ENCODE results near the gene ANO4. TPM values are rescaled to one million over a fixed set of nuclear protein-coding genes. Genes with fewer than 3 reads are reported as not detected.
"Not testable (repeated sequence)": the region's sequence is repeated elsewhere in the genome, so short reads cannot be mapped to it uniquely, and the experiment has no call there.

The ANO4 gene
- total RNA-seq, 2 donors from 2014 or later, result 7.2 to 8.5 TPM

DNA sequence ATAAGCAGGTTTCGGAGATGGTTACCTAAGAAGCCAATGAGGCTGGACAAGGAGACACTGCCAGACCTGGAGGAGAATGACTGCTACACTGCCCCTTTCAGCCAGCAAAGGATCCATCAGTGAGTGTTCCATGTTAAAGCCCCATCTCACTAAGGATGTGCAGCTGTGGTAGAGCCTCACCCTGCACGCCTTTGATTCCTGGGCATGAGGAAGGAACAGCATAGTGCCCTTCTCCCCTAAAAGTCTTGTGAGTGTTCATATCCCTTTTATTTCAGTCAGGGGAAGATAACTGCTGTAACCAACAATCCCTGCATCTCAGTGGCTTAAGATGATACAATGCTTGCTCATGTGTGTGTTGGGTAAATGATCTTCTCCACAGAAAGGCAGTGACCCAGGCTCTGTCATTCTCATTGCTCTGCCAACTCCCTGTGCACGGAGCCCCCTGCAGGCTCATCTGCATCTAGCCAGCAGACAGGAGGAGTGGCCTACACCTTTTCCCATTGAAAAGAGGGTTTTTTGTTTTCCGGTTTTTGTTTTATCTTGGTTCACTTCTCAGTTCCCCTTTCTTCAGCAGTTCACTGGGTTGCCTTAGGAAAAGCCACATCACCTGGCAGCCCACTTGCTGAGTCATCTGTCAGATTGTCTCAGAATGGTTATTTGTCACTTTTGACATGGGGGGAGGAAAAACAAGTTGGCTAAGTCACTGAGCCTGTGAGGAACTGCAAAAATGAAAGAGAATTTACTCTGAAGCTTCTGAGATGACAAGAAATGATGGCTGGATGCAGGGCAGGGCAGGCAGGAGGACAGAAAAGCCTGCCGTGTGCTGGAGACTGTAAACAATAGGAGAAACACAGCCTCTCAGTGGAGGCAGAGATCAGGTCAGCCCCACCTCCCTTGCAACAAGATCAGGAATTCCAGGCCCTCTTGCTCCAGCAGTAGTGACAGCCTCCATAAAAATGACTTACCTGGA, 193.3 kb downstream of the ANO4 start:
- Histone ChIP-seq H3K4me1 (replicated peaks) (no peaks in the 10 kb centered on the region), H3K27me3 (replicated peaks; ENCODE audit: insufficient read depth) (no peaks in the 10 kb centered on the region), H3K27ac (no peak overlapping the region), H3K4me3 (no peak overlapping the region), H3K9me3 (no peaks in the 10 kb centered on the region), H3K36me3 (no peaks in the 10 kb centered on the region)
- no peak for DNase-seq (ENCODE audit: low spot score)
- 22% methylated on average over 5 of the region's 5 CpGs for WGBS
- TF ChIP-seq POLR2AphosphoS5 (IDR thresholded peaks at IDR 0.05), result no peak
- TF ChIP-seq POLR2A (IDR thresholded peaks at IDR 0.05), result no peak
- TF ChIP-seq, protein P1, sequence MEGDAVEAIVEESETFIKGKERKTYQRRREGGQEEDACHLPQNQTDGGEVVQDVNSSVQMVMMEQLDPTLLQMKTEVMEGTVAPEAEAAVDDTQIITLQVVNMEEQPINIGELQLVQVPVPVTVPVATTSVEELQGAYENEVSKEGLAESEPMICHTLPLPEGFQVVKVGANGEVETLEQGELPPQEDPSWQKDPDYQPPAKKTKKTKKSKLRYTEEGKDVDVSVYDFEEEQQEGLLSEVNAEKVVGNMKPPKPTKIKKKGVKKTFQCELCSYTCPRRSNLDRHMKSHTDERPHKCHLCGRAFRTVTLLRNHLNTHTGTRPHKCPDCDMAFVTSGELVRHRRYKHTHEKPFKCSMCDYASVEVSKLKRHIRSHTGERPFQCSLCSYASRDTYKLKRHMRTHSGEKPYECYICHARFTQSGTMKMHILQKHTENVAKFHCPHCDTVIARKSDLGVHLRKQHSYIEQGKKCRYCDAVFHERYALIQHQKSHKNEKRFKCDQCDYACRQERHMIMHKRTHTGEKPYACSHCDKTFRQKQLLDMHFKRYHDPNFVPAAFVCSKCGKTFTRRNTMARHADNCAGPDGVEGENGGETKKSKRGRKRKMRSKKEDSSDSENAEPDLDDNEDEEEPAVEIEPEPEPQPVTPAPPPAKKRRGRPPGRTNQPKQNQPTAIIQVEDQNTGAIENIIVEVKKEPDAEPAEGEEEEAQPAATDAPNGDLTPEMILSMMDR (IDR thresholded peaks at IDR 0.05), result no peak
- intact Hi-C loops (cut with DNase I), result no loop called here

DNA sequence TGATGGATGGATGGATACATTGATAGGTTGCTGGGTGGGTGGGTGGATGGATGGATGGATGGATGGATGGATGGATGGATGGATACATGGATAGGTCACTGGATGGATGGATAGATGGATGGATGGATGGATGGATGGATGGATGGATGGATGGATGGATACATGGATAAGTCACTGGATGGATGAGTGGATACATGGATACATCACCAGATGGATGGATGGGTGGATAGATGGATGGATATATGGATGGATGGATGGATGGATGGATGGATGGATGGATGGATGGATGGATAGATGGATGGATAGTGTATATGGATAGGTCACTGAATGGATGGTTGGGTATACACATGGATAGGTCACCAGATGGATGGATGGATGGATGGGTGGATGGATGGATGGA, 194.9 kb downstream of the ANO4 start:
- H3K27me3 ChIP-seq (replicated peaks; ENCODE audit: insufficient read depth); H3K9me3 ChIP-seq; DNase-seq (ENCODE audit: low spot score); H3K4me1 ChIP-seq (replicated peaks); H3K4me3 ChIP-seq; intact Hi-C loops (cut with DNase I); H3K27ac ChIP-seq; H3K36me3 ChIP-seq: not testable (repeated sequence)

GRCh38 chr12:100991102-100991501, 196.5 kb downstream of the ANO4 start:
- intact Hi-C loops (cut with DNase I), result no loop called here
- DNase-seq (ENCODE audit: low spot score), result no peak
- WGBS, result 58% methylated on average over 2 of the region's 2 CpGs
- Histone ChIP-seq H3K27ac (no peak overlapping the region), H3K4me1 (replicated peaks) (no peaks in the 10 kb centered on the region), H3K9me3 (no peaks in the 10 kb centered on the region), H3K4me3 (no peak overlapping the region), H3K27me3 (replicated peaks; ENCODE audit: insufficient read depth) (no peaks in the 10 kb centered on the region), H3K36me3 (no peaks in the 10 kb centered on the region)
- TF ChIP-seq, protein P1 (IDR thresholded peaks at IDR 0.05), result no peak
- TF ChIP-seq POLR2AphosphoS5 (IDR thresholded peaks at IDR 0.05) (no peak), POLR2A (IDR thresholded peaks at IDR 0.05) (no peak)

DNA sequence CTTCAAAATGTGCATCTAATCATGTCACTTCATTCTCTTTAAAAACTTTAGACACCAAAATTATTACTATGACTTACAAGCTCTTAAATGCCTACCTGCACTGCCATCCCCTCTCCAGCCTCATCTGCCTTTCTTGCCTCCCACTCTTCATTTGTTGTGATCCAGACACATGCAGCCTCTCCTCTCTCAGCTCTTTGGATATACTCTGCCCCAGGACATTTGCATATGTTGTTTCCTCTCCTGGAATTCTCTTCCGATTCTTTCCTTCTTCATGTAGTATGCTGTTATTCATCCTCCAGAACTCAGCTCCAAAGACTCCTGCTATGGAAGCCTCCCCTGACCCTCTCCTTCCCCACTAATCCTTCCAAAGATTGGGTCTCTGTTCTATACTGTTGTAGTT, 197.6 kb downstream of the ANO4 start:
- 95% methylated on average over 1 of the region's 1 CpG for WGBS
- intact Hi-C loops (cut with DNase I), result no loop called here
- Histone ChIP-seq H3K4me1 (replicated peaks) (no peaks in the 10 kb centered on the region), H3K27me3 (replicated peaks; ENCODE audit: insufficient read depth) (no peaks in the 10 kb centered on the region), H3K9me3 (no peaks in the 10 kb centered on the region), H3K4me3 (no peak overlapping the region), H3K36me3 (no peaks in the 10 kb centered on the region), H3K27ac (no peak overlapping the region)
- TF ChIP-seq POLR2AphosphoS5 (IDR thresholded peaks at IDR 0.05) (no peak), POLR2A (IDR thresholded peaks at IDR 0.05) (no peak)
- TF ChIP-seq, protein P1 (IDR thresholded peaks at IDR 0.05), result no peak
- DNase-seq (ENCODE audit: low spot score), result no peak

- Histone ChIP-seq H3K27ac (no peak overlapping the region), H3K27me3 (replicated peaks; ENCODE audit: insufficient read depth) (no peaks in the 10 kb centered on the region), H3K36me3 (no peaks in the 10 kb centered on the region), H3K4me1 (replicated peaks) (no peaks in the 10 kb centered on the region), H3K4me3 (no peak overlapping the region), H3K9me3 (no peaks in the 10 kb centered on the region)
- no peak for DNase-seq (ENCODE audit: low spot score)
- no peak for TF ChIP-seq POLR2A (IDR thresholded peaks at IDR 0.05)
- TF ChIP-seq, protein P1 (IDR thresholded peaks at IDR 0.05), result no peak
- no peak for TF ChIP-seq POLR2AphosphoS5 (IDR thresholded peaks at IDR 0.05)
- intact Hi-C loops (cut with DNase I), result no loop called here
- WGBS, result 99% methylated on average over 2 of the region's 2 CpGs
These were observed 199.4 kb downstream of the ANO4 start for GRCh38 chr12:100993916-100994450.

Measured in prostate gland (tissue), 2 donors.